Stimulated activated CD8-positive, alpha-beta memory T cell treated with anti-CD3 and anti-CD28 coated beads, Interleukin-4, amount 100 ng/mL, for 4 hours (primary cell): Measurements from ENCODE around the gene FNDC8.
A peak's percentile ranks its signal among the peaks of the same experiment; 100 is the strongest.
"Not testable (repeated sequence)": the region's sequence is repeated elsewhere in the genome, so short reads cannot be mapped to it uniquely, and the experiment has no call there.

Experiments used
- DNase-seq, 2 donors: peaks; one replicate each; pipeline ENCODE4 v3.0.0-alpha.2; 2020; ENCODE audit warnings: low read depth in 2 of 2, low spot score in 1 of 2

The FNDC8 gene

DNA sequence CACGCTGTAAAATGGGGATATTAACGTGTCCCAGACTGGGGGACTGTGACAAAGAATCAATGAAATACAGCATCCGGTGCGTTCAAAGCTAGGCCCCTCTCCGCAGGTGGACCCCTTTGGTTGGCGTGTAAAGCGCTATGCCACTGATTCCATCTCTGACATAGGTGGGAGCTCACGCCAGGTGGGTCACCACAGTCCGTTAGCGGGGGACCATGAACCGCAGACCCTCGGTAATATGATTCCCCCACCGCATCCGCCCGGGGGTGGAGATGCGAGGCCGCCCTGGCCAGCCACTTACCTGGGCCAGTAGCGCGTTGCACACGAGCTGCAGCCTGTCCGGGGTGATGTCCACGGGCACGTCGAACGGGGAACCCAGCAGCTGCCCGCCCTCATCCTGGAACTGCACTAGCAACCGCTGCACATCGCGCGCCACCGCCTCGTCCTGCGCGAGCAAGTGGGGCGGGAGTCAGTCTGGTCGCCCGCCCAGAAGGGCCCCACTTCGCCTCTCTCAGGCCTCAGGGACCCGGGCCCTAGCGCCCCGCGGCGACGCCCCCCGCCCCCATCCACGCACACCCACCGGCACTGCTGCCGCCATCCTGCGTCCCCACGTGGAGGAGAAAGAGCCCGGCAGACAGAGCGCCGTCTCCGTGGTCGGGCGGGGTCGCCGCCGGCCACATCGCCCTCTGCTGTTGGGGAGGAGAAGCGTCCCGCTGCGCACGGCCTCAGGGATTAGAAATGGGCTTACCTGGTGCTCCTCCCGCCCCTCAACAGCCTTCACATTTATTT is 20.5 kb downstream of the FNDC8 start, which contains the start of gene NLE1:
TSS of gene NLE1 (minus strand) at position 623 of the 786 bp plus-strand sequence. CDS start at position 595, 28 bp downstream.
- DNase-seq, result peak; percentile 72 to 74

DNA sequence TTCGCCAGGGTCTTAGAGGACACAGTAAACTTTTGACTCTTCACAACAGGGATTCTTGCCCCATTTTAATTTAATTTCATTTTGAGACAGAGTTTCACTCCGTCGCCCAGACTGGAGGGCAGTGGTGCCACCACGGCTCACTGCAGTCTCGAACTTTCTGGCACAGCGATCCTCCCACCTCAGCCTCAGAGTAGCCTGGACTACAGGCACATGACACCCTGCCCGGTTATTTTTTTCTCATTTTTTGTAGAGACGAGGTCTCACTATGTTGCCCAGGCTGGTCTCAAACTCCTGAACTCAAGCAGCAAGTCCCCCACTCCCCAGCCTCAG is 21.0 kb downstream of the FNDC8 start:
- DNase-seq, result no peak

DNA sequence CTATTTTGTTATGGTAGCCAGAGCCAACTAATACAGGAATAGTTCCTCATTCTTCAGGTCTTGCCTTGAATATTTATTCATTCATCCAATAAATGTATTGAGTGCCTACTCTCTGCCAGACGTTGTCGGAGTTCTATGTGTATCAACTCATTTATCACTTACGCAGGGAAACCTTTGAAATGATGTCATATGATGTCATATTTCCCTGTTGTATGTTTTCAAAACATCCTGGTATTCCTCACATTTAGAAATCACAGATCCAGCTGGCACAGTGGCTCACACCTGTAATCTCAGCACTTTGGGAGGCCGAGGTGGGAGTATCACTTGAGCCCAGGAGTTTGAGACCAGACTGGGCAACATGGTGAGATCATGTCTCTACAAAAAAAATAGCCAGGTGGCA is 23.4 kb downstream of the FNDC8 start:
- DNase-seq, result no peak

DNA sequence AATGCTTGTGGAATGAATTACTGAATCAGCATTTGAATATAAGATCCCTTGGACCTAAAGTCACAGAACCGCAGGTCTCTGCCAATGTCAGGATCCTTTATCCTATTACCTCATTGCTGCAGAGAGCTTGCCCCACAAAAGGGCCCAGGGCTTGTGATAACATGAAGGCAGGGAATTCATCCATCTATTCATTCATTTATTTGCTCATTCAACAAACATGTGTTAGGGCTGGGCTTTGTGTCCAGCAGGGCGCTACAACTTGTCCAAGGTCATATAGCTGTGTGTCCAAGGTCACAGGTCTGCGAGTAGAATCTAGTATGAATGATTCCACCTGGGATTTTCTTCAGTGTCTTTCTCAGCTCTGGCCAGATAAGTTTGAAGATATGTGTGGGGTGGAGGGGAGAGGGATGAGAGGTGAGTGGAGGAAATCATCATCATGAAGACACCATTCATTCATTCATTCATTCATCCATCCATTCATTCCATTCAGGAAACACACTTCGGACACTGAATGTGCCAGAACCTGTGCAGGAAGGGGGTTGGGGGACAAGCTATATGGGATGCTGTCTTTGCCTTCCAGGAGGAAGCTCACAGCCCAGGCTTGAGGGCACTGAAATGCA is 24.9 kb downstream of the FNDC8 start:
- no peak for DNase-seq

DNA sequence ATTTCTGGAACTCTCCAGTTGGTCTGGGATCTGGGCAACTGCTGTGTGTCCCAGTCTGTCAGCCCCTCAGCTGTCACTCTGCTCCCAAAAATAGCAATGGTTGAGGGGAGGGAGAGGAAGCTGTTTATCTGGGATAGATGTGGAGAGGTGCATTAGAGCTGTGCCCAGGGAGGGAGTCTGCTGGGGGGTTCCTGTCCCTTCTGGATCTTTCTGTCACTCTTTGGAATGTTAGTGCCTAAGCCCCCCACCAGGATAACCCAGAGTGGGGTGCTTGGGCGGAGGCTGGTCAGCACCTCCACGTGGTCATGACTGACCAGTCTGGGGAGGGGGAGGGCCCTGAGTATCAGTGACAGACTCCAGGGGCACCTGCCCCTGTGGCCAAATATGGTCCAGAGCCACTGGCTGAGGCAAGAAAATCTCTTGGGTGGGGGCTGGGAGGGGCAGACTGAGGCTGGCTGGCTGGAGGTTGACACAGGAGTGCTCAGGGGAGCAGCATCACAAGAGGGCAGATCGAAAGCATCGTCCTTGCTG is 26.0 kb downstream of the FNDC8 start, which contains the start of gene UNC45B:
TSS of gene UNC45B (plus strand) at position 443 of the 531 bp plus-strand sequence. CDS start 447 bp downstream, outside the sequence.
- DNase-seq, result no peak

DNA sequence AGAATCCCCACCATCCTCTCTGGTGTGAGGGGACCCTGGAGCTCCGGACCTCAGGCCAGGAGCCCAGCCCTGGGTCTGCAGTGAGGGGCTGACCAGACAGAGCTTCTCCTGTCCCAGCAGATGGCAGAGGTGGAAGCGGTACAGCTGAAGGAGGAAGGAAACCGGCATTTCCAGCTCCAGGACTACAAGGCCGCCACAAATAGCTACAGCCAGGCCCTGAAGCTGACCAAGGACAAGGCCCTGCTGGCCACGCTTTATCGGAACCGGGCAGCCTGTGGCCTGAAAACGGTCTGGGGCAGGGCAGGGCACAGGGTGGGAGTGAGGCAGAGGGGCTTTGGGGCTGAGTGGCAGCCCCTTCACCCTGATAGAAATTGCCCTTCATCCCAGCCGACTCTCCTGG is 26.7 kb downstream of the FNDC8 start:
- DNase-seq, result no peak

DNA sequence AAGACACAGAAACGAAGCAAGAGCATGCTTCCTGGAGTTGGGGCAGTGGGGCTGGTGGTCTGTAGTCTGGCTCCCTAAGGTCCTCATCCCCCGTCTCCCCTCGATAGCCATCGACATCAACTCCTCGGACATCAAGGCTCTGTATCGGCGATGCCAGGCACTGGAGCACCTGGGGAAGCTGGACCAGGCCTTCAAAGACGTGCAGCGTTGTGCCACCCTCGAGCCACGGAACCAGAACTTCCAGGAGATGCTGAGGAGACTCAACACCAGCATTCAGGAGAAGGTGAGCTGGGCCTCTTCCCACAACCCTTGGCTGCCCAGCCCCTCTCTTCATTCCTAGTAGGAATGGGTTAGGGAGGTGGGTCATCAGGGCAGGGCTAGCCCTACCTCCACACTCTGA is 28.5 kb downstream of the FNDC8 start:
- DNase-seq, result no peak

DNA sequence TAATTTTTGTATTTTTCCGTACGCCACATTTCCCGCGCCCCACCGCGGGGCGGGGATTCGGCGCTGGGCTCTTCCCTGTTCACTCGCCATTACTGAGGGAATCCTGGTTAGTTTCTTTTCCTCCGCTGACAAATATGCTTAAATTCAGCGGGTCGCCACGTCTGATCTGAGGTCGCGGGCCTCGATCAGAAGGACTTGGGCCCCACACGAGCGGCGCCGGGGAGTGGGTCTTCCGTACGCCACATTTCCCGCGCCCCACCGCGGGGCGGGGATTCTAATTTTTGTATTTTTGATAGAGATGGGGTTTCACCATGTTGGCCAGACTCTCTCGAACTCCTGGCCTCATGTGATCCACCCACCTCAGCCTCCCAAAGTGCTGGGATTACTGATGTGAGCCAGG is 29.7 kb downstream of the FNDC8 start:
- not testable (repeated sequence) for DNase-seq

DNA sequence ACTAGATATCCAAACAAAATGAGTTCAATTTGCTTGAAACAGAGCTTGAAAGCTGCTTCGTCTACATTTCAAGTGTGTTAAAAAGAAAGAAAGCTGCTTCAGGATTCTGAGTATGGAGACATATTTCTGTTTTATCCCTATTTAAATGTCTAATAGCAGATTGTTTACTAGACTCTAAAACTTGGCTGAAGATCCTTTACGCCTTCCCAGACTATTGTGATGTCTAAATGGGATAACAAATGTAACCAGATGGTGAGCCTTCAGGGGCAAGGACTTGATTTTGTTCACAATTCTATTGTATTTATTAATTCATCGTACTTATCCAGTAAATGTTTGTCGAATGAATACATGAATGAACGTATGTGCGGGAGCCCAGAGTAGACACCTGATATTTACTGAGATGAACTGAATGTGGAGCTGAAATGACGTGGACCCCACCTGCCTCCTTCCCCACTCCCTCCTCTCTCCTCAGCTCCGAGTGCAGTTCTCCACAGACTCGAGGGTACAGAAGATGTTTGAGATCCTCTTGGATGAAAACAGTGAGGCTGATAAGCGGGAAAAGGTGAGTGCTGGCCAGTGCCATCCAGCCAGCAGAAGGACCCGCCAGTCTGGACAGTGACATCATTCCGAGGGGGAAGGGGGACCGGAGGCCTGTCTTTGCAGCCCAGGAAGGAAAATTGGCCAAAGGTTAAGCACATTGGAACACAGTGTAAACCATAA is 31.2 kb downstream of the FNDC8 start:
- DNase-seq, result no peak

DNA sequence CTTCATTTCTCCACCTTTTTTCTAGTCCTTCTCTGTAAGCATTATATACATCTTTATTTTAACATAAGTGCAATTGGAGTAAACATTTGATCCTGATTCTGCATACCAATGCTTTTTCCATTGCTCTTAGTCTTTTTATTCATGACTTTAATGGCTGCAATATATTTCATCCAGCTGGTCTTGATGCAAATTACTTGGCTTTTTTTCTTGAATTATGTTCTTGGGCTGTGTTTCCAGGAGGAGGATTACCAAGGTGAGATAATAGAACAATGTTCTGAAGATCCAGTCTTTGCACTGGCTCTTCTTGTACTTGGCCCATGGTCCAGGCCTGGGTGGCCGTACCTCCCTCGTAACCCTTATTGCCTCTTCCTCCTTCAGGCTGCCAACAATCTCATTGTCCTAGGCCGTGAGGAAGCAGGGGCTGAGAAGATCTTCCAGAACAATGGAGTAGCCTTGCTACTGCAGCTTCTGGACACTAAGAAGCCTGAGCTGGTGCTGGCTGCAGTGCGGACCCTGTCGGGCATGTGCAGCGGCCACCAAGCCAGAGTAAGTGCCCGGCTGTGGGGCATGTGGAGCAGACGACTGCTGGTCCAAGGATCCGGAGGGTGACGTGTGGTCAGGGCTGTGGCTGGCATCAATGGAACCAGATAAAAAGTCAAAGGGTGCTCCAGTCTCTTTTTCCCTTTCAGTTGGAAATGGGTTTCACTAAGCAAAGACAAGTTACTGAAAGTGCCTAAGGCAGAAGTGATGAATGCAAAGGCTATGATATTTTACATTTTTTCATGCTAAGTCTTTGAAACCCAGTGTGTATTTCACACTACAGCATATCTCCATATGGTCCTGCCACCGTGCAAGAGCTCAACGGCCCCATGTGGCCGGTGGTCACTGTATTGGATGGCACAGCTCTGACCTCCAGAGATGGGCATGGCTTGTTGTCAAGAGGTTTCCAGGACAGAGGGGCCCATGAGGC is 33.1 kb downstream of the FNDC8 start:
- no peak for DNase-seq

DNA sequence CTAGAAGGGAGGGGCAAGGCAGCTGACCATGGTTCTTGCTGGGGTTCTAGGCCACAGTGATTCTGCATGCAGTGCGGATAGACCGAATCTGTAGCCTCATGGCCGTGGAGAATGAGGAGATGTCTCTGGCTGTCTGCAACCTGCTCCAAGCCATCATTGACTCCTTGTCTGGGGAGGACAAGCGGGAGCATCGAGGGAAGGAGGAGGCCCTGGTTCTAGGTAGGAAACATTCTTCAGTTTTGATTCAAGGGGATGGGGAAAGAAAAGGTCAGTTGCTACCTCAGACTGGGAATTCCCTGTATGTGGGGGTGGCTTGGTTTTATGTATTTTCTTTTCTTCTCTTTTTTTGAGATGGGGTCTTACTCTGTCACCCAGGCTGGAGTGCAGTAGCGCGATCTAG is 33.8 kb downstream of the FNDC8 start:
- no peak for DNase-seq

DNA sequence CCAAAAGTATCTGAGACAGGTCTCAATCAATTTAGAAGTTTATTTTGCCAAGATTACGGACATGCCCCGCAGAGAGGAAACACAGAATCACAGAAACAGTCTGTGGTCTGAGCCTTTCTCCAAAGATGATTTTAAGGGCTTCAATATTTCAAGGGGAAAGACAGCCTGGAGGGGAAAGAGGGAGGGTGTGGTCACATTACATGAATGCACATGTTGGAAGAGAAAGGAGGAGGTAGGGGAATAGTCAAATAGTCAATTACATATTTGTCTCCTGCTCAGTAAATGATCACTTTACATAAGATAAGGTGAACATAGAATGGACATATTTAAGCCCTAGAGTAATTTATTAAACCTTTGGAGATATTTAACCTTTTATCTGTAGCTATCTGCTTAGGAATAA is 38.5 kb downstream of the FNDC8 start:
- no peak for DNase-seq

DNA sequence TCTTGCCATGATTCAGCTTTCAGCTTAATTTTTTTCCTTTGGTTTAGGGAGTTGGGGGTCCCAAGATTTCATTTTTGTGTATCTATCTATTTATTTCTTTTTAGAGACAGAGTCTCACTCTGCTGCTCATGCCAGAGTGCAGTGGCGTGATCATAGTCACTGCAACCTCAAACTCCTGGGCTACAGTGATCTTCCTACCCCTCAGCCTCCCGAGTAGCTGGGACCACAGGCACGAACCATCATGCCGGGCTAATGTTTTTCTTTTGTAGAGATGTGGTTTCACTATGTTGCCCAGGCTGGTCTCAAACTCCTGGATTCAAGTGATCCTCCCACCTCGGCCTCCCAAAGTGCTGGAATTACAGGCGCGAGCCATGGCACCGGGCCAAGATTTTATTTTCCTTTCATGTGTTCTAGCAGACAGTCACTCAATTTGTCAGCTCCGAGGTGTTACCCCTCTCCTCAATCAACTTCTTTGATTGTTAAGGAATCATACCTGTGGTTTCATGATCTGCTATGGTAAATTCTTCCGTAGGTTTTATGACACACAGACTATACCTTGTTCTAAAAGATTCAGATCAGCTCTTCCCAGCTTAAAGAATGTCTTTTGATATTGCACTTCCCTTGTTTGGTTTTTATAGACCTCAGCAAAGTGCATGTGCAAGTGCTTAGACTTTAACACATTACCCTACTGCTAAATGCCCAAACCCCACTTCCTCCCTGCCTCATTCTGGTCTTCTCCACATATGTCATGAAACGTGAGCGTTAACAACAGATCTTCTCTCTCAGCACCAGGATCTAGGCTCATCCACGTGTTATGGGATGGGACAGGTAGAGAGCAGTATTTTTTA is 39.2 kb downstream of the FNDC8 start:
- no peak for DNase-seq

DNA sequence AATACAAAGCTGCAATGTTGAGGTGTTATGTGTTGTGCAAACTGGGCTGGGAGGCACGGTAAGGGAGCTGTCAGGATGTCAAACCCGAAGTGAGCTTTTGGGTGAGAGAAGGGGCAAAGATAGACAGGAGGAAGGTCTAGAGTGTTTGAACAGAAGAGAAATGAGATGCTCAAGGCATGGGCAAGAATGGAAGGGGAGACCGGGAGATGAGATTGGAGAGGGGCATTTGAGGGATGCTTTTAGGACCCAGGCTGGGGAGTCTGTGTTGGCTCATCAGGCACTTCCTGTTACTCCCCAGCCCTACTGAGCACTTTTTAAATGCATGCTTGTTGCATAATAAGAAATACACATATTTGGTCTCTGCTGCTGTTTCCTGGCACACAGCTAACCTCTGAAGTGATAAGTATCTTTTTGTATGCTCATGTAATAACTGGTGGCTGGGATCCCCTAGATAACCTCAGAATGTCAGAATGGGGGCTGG is 39.9 kb downstream of the FNDC8 start:
- DNase-seq, result no peak

DNA sequence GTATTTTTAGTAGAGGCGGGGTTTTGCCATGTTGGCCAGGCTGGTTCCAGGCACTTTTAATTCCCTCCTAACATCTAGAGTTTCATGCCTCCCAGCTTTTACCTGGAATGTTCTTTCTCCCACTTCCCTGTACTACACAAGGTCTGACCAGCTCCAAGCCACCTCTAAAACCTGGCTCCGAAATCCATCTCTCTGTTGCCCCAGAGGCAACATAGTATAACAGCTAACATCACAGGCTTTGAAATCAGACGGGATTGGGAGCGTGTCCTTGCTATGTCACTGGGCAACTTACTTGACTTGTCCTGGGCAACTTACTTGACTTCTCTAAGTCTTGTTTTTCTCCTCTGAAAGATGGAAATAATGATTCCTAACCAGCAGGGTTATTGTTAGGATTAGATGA is 41.3 kb downstream of the FNDC8 start:
- no peak for DNase-seq

DNA sequence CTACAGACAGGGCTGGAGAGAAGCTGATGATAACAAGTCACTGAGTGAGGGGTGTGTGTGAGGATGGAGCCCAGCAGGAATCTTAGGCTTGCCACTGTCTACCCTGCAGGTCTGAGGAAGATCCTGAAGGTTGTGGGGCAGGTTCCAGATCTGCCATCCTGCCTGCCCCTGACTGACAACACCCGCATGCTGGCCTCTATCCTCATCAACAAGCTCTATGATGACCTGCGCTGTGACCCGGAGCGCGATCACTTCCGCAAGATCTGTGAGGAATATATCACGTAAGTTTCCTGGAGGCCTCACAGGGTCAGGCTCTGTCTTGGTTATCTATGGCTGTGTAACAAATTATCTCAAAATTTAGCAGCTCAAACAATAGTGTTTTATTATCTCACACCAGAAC is 42.5 kb downstream of the FNDC8 start:
- DNase-seq, result no peak

DNA sequence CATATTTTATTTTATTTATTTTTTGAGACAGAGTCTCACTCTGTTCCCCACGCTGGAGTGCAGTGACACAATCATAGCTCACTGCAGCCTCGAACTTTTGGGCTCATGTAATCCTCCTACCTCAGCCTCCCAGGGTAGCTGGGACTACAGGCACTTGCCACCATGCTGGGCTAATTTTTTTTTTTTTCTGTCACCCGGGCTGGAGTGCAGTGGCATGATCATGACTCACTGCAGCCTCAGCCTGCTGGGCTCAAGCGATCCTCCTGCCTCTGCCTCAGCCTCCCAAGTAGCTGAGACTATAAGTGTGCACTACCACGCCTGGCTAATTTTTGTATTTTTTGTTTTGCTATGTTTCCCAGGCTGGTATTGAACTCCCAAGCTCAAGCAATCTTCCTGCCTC is 43.3 kb downstream of the FNDC8 start:
- DNase-seq, result no peak

DNA sequence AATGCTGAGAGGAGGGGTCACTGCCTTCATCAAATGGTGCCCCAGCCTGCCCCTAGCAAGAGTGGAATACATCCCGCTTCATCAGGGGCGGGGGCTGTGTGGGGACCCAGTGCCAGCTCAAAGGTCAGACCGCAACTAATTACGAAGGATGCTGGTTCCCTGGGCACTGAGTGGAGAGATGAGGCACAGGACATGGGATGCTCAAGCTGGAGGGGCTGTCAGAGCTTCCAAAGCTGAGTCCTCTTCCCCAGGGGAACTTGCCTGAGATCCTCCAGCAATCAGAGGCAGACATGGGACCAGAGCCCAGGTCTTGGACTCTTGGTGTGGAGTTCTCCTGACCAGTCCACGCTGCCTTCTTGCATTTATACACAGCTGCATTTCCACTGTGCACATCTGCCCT is 45.1 kb downstream of the FNDC8 start:
- no peak for DNase-seq

DNA sequence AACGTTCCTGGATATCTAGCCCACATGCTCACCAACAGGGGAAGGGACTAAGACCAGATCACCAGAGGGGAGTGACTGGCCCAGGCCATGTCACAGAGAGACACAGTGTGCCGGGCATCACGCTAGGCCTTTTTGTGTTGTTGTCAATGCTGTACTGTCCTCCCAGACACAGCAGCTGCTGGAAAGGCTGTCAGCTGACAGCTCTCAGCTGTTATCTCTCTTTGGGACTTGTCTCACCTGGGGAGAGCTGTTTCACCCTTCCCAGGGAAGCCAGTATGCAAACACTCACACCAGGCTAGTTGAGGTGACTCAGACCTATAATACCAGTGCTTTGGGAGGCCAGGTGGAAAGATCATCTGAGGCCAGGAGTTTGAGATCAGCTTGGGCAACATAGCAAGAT is 45.6 kb downstream of the FNDC8 start:
- no peak for DNase-seq

DNA sequence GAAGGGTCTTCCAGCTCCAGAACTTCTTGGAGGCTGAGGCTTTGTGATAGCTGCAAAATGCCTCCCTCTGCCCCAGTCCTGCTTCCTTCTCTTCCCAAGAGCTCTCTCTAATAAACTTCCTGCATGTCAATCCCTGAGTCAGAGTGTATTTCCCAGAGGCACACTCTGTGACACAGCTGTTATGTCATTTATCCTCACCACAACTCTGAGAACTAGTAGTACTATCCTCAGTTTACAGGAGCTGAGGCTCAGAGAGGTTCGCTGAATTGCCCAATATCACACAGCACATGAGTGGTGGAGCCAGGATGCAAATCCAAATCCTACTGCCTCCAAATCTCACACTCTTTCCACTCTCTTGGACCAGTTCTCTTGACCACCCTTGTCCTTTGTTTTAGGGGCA is 46.3 kb downstream of the FNDC8 start:
- no peak for DNase-seq
